Activated T-cell treated with anti-CD3 and anti-CD28 coated beads, Interleukin-2, amount 50 U/mL, for 48 hours (primary cell): ENCODE results near the gene UACA.
"Not testable (repeated sequence)": the region's sequence is repeated elsewhere in the genome, so short reads cannot be mapped to it uniquely, and the experiment has no call there.

Experiments used
- DNase-seq, 2 experiments: peaks; one replicate each; pipeline ENCODE4 v3.0.0-alpha.2; 2020

The UACA gene

DNA sequence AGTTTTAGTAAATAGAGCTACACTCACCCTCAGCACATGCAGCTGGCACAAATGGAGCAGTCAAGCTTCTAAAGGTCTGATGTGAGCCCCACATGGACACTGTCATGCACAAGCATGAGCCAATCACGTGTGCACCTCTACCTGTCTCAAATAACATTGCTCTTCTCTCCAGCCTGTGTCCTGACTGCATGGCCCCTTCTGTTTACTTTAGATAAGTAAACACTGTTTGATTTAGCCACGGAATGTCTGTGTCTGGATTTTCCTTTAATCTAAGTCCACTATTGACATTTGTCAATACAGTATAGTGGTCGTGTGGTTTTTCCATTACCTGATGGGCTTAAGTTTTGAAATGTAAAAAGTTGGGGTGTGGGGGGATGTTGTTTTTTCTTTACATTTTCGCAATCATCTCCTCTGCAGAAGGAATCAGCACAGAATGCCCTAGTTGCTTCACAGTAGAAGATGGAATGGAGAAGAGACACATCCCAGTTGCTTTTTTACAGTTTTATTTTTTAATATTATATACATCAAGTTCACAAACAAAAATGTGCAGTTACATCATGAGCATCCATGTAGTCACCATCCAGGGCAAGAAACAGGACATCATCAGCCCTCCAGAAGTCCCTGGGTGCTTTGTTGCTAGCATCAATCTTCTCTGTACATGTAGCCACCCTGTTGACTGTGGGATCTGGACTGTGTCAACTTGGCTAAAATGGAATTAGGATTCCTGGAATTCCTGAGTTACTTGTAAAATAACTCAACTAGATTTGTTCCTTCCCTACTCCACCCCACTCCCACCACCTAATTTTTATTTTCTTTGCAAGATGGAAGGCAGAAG lies 146.1 kb downstream of the UACA start:
- no peak for DNase-seq

DNA sequence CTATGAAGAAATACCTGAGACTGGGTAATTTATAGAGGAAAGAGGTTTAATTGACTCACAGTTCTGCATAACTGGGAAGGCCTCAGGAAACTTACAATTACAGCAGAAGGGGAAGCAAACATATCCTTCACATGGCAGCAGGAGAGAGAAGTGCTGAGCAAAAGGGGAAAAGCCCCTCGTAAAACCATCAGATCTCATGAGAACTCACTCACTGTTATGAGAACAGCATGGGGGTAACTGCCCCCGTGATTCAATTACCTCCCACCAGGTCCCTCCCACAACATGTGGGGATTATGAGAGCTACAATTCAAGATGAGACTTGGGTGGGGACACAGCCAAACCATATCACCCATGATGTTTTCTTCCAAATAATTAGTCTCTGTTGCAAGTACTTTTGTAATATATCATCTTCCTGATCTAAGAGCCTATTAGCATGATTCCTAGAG lies 147.0 kb downstream of the UACA start:
- not testable (repeated sequence) for DNase-seq

DNA sequence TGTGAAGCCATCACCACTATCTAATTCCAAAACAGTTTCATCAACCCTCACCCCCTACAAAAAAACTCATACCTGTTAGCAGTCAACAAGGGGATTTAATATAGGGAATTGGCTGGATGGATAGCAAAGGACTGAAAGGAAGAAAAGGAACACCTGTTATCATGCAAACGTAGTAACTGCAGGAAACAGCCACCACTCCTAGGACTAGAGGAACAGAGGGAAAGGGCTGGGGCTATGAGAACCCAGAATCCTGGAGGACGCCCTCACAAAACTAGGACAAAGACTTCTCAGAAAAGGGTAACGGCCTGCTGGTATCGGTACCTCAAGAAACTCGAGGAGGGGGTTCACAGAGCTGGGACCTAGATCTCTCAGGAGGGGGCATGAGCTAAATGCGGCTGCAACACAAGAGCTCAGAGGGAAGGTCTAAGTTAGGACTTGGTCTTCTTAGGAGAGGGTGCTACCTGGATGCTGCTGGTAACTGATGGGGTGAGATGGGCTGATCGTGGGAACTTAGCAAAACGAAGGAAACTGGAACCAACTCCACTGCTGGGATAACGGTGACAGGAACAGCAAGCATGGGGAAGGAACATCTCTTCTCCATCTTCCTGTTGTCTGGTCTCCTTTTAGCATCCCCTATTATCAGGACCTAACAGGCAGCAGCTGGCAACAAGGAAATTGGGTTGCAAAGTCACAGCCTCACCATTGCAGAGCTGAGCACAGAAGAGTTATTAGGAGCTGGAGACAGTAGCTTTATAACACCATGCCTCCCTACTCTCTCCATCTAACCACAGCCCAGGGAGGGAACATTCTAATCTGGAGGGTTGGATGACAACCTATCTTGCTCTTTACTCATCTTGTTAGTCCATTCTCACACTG lies 147.7 kb downstream of the UACA start:
- no peak for DNase-seq

DNA sequence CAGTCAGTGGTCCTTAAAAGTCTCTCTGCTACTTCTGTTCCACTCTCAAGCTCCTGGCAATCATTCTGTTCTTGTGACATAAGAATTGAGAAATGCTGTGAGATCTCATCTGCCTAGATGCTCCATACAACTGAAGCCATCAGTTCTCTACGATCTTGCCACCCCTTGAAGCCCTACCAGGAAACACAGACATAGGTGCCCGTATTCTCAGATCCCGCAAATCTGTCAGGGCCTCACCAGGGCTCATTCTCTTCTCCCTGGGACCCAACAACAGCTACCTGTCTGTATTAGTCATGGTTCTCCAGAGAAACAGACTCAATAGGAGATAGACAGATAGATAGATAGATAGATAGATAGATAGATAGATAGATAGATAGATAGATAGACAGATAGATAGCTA lies 149.1 kb downstream of the UACA start:
- no peak for DNase-seq

DNA sequence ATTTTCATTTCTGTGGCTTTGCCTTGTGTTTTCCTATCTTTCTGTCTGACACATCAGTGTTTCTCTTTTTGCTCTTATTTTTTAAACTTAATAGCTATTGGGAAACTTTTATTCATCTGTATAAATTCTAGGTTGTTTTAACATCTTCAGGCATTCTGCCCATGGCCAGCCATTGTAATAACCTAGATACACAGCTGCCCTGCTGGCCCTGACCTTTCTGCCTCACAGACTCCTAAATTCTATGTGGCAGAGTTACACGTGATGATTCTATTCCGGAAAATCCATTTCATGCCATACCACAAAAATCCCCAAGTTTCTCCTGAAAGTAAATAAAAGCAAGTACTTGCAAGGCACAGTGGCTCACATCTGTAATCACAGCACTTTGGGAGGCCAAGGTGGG lies 150.1 kb downstream of the UACA start:
- DNase-seq = no peak

DNA sequence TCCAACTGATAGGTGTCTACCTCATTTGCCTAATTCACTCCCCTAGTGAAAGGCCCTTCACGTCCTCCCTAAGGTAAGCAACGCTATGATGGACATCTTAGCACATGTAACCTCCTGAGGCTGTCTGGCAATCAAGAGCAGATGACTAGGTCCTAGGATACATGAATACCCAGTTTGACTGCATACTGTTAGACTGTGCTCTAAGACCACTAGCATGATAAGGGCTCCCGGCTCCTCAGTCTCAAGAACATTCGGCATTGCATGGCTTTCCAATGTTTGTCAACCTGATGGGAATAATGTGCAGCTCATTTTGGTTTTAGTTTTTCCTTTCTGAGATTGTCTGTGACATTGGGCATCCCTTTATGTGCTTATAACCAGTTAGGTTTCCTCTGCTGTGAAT lies 152.1 kb downstream of the UACA start:
- no peak for DNase-seq

DNA sequence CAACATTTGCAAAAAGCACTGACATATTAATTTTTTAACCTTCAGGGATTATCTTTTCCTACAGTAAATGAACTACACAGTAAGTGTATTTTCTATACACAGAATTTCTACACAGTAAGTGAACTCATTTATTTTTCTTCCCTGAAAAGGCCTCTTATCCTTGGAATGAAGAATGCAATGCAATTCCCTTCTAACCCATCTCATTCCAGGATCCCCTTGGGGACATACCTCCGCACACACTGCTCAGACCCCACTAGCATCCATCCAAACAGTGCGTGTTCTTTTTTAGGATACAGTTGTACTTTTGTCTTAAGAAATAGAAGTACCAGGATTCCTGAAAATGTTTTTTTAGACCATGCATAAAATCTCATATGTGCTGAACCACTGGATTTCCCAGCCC lies 152.8 kb downstream of the UACA start:
- DNase-seq = no peak

DNA sequence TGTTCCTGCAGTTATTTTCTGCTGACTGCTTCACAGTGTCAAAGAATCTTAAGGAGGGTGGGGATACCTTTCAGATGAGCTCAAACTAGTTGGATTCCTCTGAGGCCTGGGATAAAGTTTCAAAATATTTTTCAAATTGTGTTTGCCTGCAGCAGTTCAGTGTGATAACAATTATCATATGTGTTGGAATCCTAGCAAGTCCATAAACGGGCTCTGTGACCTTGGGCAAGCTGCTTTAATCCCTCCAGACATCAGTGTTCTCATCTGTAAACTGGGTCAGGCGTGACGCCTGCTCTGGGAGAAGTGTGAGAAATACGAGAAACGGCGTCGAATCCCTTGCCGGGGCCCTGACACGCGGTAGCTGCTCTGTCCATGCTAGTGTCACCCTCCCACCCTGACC lies 153.5 kb downstream of the UACA start:
- DNase-seq = no peak

DNA sequence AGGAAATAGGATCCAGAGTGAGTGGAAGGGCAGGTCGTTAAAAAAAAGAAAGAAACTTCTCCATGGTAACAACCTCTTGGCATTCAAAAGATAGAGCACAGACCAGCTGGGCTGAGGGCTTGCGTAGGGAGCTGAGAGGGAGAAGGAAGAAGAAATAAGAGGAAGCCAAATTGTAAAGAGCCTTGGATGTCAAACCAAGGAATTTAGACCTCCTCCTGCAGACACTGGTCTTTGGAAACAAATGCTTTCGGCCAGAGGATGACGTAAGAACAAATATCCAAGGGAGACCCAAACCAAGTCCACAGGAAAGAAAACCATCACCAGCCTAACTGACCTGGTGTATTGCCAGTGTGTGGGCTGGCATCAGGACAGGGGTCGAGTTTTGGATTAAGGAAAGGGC lies 155.2 kb downstream of the UACA start:
- DNase-seq = no peak

DNA sequence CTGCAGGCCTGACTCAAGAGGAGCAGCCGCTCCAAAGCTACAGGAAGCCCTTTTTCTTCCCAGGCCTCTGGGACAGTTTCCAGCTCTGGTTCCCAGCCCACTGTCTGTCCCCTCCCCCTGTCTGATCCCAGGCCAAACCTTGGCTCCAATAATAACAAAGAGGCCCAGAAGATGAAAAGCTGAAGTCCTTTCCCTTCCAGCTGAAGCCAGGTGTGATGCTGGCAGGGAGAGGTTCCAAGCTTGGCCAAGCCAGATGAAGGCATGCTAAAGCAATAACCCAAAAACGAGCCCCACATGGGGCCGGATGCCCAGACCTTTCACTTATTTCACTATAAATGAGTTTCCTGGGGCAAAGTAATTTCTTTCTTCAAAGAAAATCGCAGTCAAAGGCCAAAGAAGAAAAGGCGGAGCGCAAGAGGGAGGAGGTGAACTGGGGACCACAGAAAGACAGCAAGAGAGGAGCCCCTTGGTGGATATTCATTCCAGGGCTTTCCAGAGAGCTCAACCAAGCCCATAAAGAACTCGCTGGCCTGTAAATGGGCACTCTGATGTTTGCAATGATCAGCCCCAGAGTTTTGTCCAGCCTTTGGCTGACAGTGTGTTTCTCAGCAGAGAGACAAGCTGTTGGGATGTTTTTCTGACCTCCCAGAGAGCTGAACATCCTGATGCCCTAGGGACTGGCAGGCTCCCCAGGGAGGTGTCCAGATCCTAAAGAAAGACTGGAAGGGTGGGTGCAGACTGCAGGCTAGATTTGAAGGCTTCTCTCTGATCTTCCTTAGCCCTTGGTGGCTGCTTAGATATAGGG lies 157.6 kb downstream of the UACA start:
- DNase-seq = no peak

DNA sequence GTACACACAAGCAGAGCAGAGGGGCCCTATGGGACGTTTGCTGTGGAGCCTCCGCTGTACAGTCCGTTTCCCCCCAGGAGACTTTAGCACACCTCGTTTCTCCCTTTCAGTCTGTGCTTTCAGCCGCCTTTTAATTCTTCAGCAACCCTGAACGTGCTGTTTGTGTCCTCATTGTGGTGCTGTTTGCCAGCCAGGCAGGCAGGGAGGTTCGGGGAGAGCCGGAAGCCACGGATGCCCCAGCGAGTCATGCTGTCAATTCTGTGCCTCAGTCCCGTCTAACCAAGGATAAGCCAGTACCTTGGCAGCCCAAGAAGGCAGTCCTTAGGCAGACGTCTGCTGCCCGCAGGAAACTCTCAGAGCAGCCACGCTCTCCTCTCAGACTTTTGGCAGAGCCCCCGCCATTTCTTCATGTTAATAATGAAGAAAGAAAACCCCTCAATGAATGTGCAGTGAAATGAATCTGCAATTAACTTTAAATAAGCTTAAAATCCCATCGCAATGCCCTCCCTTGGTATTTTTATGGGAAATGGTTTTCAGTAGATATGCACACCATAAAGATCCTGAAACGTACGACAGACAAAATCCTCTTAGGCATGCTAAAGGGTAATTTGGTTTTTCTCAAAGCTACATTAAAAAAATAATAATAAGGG lies 158.6 kb downstream of the UACA start:
- DNase-seq = no peak
